Glutamatergic neuron (in vitro differentiated cells): Measurements from ENCODE around the gene FOXL2NB. TPM values are rescaled to one million over a fixed set of nuclear protein-coding genes. Genes with fewer than 3 reads are reported as not detected.

ENCODE experiments used
- DNase-seq: peaks from one replicate; pipeline ENCODE4 v3.0.0; 2022
- H3K27ac Mint-ChIP-seq: one replicate; pipeline ENCODE4 v1.8.0; 2020; ENCODE audit warnings: mild to moderate bottlenecking, mixed read lengths, inconsistent platforms; ENCODE audit not compliant: unreplicated experiment
- H3K27me3 Mint-ChIP-seq: one replicate; pipeline ENCODE4 v1.8.0; 2020; ENCODE audit warnings: mild to moderate bottlenecking, moderate library complexity, mixed read lengths, inconsistent platforms; ENCODE audit not compliant: unreplicated experiment
- H3K36me3 Mint-ChIP-seq: one replicate; pipeline ENCODE4 v1.8.0; 2020; ENCODE audit warnings: mild to moderate bottlenecking, mixed read lengths, inconsistent platforms; ENCODE audit not compliant: unreplicated experiment
- H3K4me1 Mint-ChIP-seq: one replicate; pipeline ENCODE4 v1.8.0; 2020; ENCODE audit warnings: mild to moderate bottlenecking, low read depth, mixed read lengths, inconsistent platforms; ENCODE audit not compliant: unreplicated experiment
- H3K4me3 Mint-ChIP-seq: one replicate; pipeline ENCODE4 v1.8.0; 2020; ENCODE audit warnings: mild to moderate bottlenecking, mixed read lengths, inconsistent platforms; ENCODE audit not compliant: unreplicated experiment
- H3K9me3 Mint-ChIP-seq: one replicate; pipeline ENCODE4 v1.8.0; 2020; ENCODE audit warnings: mild to moderate bottlenecking, moderate library complexity, mixed read lengths, inconsistent platforms; ENCODE audit not compliant: unreplicated experiment
- total RNA-seq: library from RNA; stranded (reverse); fragmentation: NEBNext Ultra II Directional; extraction: Animal tissue kit (Norgen Biotek cat#: 25700); gene quantifications from one replicate; pipeline ENCODE4 v1.2.1, GENCODE V29; 2021; ENCODE audit not compliant: unreplicated experiment
- TF ChIP-seq, protein P1 (sequence below): fragments of 200-600 bp; sonication (generic); IDR thresholded peaks from one replicate; pipeline ENCODE4 v1.5.0; 2021; ENCODE audit not compliant: partially characterized antibody, unreplicated experiment

The FOXL2NB gene
- total RNA-seq, 1 donor from 2014 or later, result 0.15 TPM

GRCh38 chr3:138901567-138901966 lies 45.5 kb upstream of the FOXL2NB start:
- peaks cover 2% of the 10 kb centered on the region for H3K27me3 Mint-ChIP-seq

GRCh38 chr3:138902171-138902570 lies 44.8 kb upstream of the FOXL2NB start:
- no peaks in the 10 kb centered on the region for H3K36me3 Mint-ChIP-seq
- TF ChIP-seq, protein P1, sequence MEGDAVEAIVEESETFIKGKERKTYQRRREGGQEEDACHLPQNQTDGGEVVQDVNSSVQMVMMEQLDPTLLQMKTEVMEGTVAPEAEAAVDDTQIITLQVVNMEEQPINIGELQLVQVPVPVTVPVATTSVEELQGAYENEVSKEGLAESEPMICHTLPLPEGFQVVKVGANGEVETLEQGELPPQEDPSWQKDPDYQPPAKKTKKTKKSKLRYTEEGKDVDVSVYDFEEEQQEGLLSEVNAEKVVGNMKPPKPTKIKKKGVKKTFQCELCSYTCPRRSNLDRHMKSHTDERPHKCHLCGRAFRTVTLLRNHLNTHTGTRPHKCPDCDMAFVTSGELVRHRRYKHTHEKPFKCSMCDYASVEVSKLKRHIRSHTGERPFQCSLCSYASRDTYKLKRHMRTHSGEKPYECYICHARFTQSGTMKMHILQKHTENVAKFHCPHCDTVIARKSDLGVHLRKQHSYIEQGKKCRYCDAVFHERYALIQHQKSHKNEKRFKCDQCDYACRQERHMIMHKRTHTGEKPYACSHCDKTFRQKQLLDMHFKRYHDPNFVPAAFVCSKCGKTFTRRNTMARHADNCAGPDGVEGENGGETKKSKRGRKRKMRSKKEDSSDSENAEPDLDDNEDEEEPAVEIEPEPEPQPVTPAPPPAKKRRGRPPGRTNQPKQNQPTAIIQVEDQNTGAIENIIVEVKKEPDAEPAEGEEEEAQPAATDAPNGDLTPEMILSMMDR, result no peak
- DNase-seq, result no peak
- H3K4me3 Mint-ChIP-seq, result no peak overlapping the region
- peaks cover 2% of the 10 kb centered on the region for H3K27me3 Mint-ChIP-seq
- no peak overlapping the region for H3K27ac Mint-ChIP-seq
- H3K4me1 Mint-ChIP-seq, result no peaks in the 10 kb centered on the region
- H3K9me3 Mint-ChIP-seq, result peaks cover 2% of the 10 kb centered on the region

More at GRCh38 chr3:138901567-138901966, 45.5 kb upstream of the FOXL2NB start:
- H3K9me3 Mint-ChIP-seq, result peaks cover 2% of the 10 kb centered on the region
- no peak for DNase-seq
- no peak overlapping the region for H3K4me3 Mint-ChIP-seq
- H3K4me1 Mint-ChIP-seq, result no peaks in the 10 kb centered on the region
- H3K36me3 Mint-ChIP-seq, result no peaks in the 10 kb centered on the region
- TF ChIP-seq, protein P1, result no peak
- H3K27ac Mint-ChIP-seq, result no peak overlapping the region

GRCh38 chr3:138907539-138907938 lies 39.5 kb upstream of the FOXL2NB start:
- TF ChIP-seq, protein P1, result no peak
- Mint-ChIP-seq H3K4me1 (no peaks in the 10 kb centered on the region), H3K4me3 (no peak overlapping the region), H3K27me3 (no peaks in the 10 kb centered on the region), H3K27ac (no peak overlapping the region), H3K36me3 (no peaks in the 10 kb centered on the region), H3K9me3 (peaks cover 3% of the 10 kb centered on the region)
- no peak for DNase-seq

DNA sequence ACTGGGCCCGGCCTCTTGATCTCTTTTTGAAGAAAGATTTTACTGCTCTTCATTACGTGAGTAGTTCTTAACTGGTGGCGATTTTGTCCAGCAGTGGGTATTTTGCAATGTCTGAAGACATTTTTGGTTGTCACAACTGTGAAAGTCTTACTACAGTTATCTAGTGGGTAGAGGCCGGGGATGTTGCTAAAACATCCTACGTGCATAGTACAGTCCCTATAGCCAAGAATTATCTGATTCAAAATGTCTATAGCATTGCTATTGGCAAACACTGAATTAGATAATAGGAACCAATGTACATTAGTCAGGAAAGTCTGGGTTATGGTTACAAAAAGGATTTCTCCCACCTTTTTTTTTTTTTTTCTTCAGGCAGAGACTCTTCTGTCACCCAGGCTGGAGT lies 38.2 kb upstream of the FOXL2NB start:
- Mint-ChIP-seq H3K4me1 (no peaks in the 10 kb centered on the region), H3K4me3 (no peak overlapping the region), H3K36me3 (no peaks in the 10 kb centered on the region), H3K27me3 (no peaks in the 10 kb centered on the region), H3K9me3 (peaks cover 3% of the 10 kb centered on the region), H3K27ac (no peak overlapping the region)
- DNase-seq, result no peak
- TF ChIP-seq, protein P1, result no peak

DNA sequence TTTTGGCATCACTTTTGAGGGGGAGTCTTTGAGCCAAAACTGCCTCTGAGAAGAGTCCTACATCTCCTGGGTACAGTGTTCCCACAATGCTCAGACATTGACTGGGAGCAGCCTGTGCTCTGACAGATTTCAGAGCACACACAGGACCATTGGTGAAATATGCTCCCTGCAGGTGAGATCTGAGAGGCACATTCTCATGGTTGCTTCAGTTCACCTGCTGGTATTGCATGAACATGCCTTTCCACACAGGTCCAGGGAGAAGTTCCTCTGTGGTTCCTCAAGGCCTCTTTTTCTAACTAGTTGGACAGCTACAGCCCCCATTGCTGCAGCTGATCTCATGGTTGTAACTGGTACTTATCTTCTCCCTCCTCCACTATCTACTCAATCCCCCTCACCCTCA lies 37.1 kb upstream of the FOXL2NB start:
- no peaks in the 10 kb centered on the region for H3K36me3 Mint-ChIP-seq
- H3K4me3 Mint-ChIP-seq, result no peak overlapping the region
- no peaks in the 10 kb centered on the region for H3K4me1 Mint-ChIP-seq
- no peaks in the 10 kb centered on the region for H3K27me3 Mint-ChIP-seq
- H3K9me3 Mint-ChIP-seq, result peaks cover 2% of the 10 kb centered on the region
- TF ChIP-seq, protein P1, result no peak
- DNase-seq, result no peak
- H3K27ac Mint-ChIP-seq, result no peak overlapping the region
